ENCODE data around the gene DCTPP1. TPM values are rescaled to one million over a fixed set of nuclear protein-coding genes. Genes with fewer than 3 reads are reported as not detected.

The DCTPP1 gene
- total RNA-seq, 1 donor from 2014 or later: 10.1 TPM

DNA sequence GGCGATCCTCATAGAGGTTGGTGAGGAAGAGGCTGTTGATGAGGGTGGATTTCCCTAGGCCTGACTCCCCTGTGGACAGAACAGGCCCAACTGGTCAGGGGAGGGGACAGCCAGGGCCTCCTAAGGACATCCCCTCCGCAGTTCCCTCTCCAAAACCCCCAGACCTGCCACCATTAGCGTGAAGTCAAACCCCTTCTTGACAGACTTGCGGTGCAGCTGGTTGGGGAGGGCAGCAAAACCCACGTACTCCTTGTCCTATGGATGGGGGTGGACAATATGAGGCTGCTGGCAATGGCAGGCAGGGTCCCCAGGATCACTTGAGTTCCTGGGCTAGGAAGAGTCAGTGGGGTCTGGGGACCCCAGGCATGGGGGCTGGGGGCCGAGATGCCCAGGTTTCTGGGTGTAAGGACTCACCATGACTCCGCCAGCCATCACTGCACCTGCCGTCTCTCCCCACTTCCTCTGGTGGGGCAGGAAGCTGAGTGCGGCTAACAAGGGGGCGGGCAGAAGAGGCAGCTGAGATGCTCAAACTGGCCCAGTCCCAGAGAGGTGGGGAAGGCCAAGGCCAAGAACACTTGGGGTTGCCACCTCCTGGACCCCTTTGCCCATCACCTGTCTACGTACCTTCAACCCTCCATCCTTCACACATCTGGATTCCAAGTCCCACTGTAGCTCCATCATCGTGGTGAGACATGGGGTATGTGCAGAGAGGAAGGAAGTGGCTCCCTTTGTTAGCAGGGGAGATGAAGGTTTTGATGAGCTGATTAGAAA lies 47.5 kb downstream of the DCTPP1 start, which contains the start of gene SEPTIN1:
TSS of gene SEPTIN1 (minus strand) at position 451 of the 771 bp plus-strand sequence. CDS start at position 432, 19 bp downstream.
- no peak for DNase-seq (ENCODE audit: low spot score)

DNA sequence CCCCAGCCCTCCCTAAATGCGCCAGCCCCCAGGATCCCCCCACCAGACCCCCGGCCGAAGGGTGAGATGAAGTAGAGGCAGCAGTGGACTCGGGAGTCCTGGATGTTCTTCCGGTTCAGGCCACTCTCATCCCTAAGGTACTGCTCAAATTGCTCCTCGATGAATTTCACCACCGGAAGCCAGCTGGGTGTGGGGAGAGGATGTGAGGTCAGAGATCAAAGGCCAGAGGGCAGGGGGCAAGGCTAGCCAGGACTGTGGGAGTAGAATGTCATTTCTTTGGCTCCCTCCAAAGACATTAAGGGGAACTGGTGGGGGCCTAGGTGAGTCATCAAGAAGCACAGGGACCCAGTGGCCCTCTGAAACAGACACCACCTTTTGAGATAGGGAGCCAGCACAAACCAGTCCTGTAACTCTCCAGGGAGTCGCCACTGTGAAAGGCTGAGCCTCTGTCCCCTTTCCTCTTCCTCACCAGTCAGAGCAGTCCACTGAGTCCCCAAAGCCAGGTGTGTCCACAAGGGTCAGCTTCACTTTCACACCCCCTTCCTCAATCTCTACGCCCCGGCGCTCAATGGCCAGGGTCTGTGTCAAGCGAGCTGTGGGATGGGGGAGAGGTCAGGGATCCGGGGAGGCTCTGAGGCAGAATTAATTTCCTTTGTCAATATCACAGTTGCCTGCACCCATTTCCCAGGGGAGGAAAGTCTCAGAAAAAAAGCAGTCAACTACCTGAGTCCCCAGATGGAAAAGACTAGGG lies 48.4 kb downstream of the DCTPP1 start:
- DNase-seq (ENCODE audit: low spot score): no peak

GRCh38 chr16:30380803-30381208 lies 49.0 kb downstream of the DCTPP1 start:
- DNase-seq (ENCODE audit: low spot score): no peak

GRCh38 chr16:30380072-30380802 lies 49.6 kb downstream of the DCTPP1 start:
- DNase-seq (ENCODE audit: low spot score): no peak

- no peak for DNase-seq (ENCODE audit: low spot score)
Observed at GRCh38 chr16:30379158-30379783, 50.6 kb downstream of the DCTPP1 start.

DNA sequence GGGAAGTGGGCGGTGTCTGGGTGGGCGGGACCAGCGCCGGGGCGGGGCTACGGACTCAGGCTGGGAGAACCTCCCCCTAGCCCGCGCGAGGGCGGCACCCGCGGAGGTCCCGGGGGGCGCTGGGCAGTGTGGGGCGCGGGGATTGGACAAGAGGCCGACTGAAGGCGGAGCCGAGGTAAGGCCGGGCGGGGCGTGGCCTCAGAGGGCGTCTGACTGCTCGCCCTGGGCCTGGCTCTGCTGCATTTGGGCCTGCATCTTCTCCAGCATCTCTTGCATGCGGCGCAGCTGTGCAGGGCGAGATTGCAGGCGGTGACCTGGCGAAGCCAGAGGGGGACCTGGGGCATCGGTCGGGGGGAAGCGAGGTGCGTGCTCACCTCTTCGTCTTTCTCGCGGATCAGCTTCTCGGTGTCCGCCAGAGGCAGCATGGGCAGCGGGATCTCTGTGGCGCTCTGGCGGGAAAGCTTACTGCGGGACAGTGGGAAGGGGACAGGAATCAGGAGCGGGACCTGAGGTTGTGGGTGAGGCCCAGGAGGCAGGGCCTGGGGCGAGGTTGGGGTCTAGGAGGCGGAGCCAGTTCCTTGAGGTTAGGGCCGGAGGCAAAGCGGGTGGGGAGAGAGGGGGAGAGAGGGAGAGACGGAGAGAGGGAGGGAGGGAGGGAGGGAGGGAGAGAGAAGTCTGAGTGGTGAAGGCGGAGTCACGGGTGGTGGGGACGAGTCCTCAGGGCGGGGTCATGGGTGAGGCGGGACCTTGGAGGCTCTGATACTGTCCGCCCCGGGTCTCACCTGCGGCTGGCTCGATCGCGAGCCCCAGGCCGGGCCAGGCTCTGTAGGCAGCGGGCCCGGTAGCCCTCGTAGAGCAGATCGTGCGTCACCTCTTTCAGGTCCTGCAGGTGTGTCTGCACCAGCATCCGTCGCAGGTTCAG lies 51.3 kb downstream of the DCTPP1 start:
- DNase-seq (ENCODE audit: low spot score): peak; percentile 99

GRCh38 chr16:30377812-30378235 lies 52.0 kb downstream of the DCTPP1 start:
- peak; percentile 92 for DNase-seq (ENCODE audit: low spot score)

DNA sequence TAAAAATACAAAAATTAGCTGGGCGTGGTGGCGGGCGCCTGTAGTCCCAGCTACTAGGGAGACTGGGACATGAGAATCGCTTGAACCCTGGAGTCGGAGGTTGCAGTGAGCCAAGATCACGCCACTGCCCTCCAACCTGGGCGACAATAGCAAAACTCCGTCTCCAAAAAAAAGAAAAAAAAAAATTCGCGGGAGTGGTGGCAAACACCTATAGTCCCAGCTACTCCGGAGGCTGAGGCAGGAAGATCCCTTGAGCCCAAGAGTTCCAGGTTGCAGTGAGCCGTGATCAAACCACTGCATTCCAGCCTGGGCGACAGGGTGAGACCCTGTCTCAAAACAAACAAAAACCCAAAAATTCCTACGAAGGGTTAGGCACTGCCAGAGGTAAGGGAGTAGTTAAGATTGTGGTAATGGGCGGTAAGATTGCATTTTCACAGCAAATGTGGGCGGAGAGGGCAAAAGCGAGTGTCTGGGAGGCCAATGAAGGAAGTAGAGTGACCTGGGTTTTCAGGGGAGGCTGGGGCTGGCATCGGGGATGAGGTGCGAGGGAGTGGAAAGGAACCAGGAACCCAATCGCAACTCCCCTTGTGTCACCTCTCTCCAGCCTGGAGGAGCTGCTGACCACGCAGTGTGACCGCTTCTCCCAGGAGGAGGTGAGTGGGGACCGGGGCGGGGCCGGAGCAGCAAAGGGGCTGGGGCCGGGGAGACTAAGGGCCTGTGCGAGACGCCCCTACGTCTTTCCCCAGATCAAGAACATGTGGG lies 52.6 kb downstream of the DCTPP1 start:
- DNase-seq (ENCODE audit: low spot score): no peak

- DNase-seq (ENCODE audit: low spot score): peak; percentile 65
Observed at GRCh38 chr16:30376461-30376902, 53.3 kb downstream of the DCTPP1 start.

DNA sequence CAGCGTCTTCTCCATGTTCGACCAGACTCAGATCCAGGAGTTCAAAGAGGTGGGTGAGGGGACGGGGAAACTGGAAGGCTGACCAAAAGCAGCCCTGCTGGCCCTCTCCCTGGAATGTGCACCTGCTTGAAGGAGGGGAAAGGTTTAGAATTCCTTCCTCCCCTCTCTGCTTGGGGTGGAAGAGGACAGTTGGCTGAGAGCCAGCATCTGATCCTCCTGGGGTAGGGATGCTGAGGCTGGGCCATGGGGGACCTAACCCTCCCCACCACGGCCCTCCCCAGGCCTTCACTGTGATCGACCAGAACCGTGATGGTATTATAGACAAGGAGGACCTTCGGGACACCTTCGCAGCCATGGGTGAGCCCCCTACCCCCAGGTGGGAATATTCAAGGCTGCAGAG lies 54.0 kb downstream of the DCTPP1 start:
- DNase-seq (ENCODE audit: low spot score): no peak

DNA sequence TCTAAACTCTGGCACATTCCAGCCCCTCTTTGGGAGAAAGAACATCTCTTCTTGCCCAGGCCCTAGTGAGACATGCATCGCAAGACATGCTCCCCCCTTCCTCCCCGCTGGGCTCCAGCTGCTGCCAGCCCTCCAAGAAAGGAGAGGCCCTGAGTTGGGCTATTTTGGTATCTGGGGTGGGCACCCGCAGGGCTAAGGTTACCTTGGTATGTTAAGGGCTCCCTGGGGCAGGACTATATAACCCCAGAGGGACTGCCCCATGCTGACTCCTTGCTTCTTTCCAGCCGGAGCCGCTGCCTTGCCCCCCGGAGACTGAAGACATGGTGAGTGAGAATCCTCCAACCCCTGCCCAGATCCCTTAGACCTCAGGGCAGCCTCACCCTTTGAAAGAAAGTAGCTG lies 55.3 kb downstream of the DCTPP1 start, which contains the start of gene MYL11:
TSS of gene MYL11 (plus strand) at position 265 of the 400 bp plus-strand sequence. CDS start at position 321, 56 bp downstream.
- DNase-seq (ENCODE audit: low spot score): no peak

Other genes starting within 250 kb of the DCTPP1 start
- gene CORO1A, start 246.4 kb downstream of the DCTPP1 start, total RNA-seq (ENCODE audit: insufficient read depth, low replicate concordance): 22.9 TPM
- 110 TPM for gene BOLA2B, start 236.4 kb downstream of the DCTPP1 start, total RNA-seq (ENCODE audit: insufficient read depth, low replicate concordance)
- gene SLX1A, start 236.2 kb downstream of the DCTPP1 start, total RNA-seq (ENCODE audit: insufficient read depth, low replicate concordance): 10.8 TPM
- gene SULT1A3, start 230.8 kb downstream of the DCTPP1 start, total RNA-seq (ENCODE audit: insufficient read depth, low replicate concordance): 5.1 TPM
- gene NPIPB13, start 181.6 kb downstream of the DCTPP1 start, total RNA-seq (ENCODE audit: insufficient read depth, low replicate concordance): 0.24 TPM
- 20.9 TPM for gene CD2BP2, start 74.7 kb downstream of the DCTPP1 start, total RNA-seq (ENCODE audit: insufficient read depth, low replicate concordance)
- 35.6 TPM for gene TBC1D10B, start 59.5 kb downstream of the DCTPP1 start, total RNA-seq (ENCODE audit: insufficient read depth, low replicate concordance)
- gene MYL11, start 55.2 kb downstream of the DCTPP1 start, total RNA-seq (ENCODE audit: insufficient read depth, low replicate concordance): not detected
- gene SEPTIN1, start 47.5 kb downstream of the DCTPP1 start, total RNA-seq (ENCODE audit: insufficient read depth, low replicate concordance): 8.9 TPM
- 14.2 TPM for gene ZNF48, start 34.6 kb downstream of the DCTPP1 start, total RNA-seq (ENCODE audit: insufficient read depth, low replicate concordance)
- 12.0 TPM for gene ZNF771, start 22.4 kb downstream of the DCTPP1 start, total RNA-seq (ENCODE audit: insufficient read depth, low replicate concordance)
- 6.3 TPM for gene SEPHS2, start 15.8 kb upstream of the DCTPP1 start, total RNA-seq (ENCODE audit: insufficient read depth, low replicate concordance)
- gene ITGAL, start 42.7 kb upstream of the DCTPP1 start, total RNA-seq (ENCODE audit: insufficient read depth, low replicate concordance): 3.1 TPM
- 14.7 TPM for gene ZNF768, start 96.5 kb upstream of the DCTPP1 start, total RNA-seq (ENCODE audit: insufficient read depth, low replicate concordance)
- 5.5 TPM for gene ZNF747, start 104.8 kb upstream of the DCTPP1 start, total RNA-seq (ENCODE audit: insufficient read depth, low replicate concordance)
- 4.1 TPM for gene ZNF764, start 128.3 kb upstream of the DCTPP1 start, total RNA-seq (ENCODE audit: insufficient read depth, low replicate concordance)
- 5.1 TPM for gene ZNF688, start 141.7 kb upstream of the DCTPP1 start, total RNA-seq (ENCODE audit: insufficient read depth, low replicate concordance)
- gene ZNF785, start 155.7 kb upstream of the DCTPP1 start, total RNA-seq (ENCODE audit: insufficient read depth, low replicate concordance): 17.3 TPM
- gene ZNF689, start 180.4 kb upstream of the DCTPP1 start, total RNA-seq (ENCODE audit: insufficient read depth, low replicate concordance): 8.2 TPM
- gene PRR14, start 220.9 kb upstream of the DCTPP1 start, total RNA-seq (ENCODE audit: insufficient read depth, low replicate concordance): 0.96 TPM
- gene FBRS, start 228.4 kb upstream of the DCTPP1 start, total RNA-seq (ENCODE audit: insufficient read depth, low replicate concordance): 13.5 TPM

Measured in umbilical cord (tissue), 2 donors.